ENCODE data around the gene OLFM2.

OLFM2 gene

GRCh38 chr19:9936326-9937000, at the start of gene OLFM2:
OLFM2 (minus strand) TSS chr19:9936515; CDS start chr19:9936366, 149 bp downstream.
- DNase-seq (ENCODE audit: low spot score), result peak; percentile 63
- in situ Hi-C loops (cut with MboI; ENCODE audit: low sequenced_read_pairs, unreplicated experiment), result loop anchor here (10.0 to 25.0 kb wide), 3 partner anchors 88 to 451 kb away; partner anchors contain the start of genes S1PR2 and TYK2
- no peak for TF ChIP-seq CTCF (IDR thresholded peaks at IDR 0.05; ENCODE audit: borderline replicate concordance, control extremely low read depth, extremely low read depth, insufficient read depth, missing control alignments)

- no peak for DNase-seq (ENCODE audit: low spot score)
- in situ Hi-C loops (cut with MboI; ENCODE audit: low sequenced_read_pairs, unreplicated experiment), result no loop called here
- no peak for TF ChIP-seq CTCF (IDR thresholded peaks at IDR 0.05; ENCODE audit: borderline replicate concordance, control extremely low read depth, extremely low read depth, insufficient read depth, missing control alignments)
Measured at GRCh38 chr19:9981406-9982260, 45.3 kb upstream of the OLFM2 start.

- no peak for TF ChIP-seq CTCF (IDR thresholded peaks at IDR 0.05; ENCODE audit: borderline replicate concordance, control extremely low read depth, extremely low read depth, insufficient read depth, missing control alignments)
- in situ Hi-C loops (cut with MboI; ENCODE audit: low sequenced_read_pairs, unreplicated experiment), result no loop called here
- no peak for DNase-seq (ENCODE audit: low spot score)
Measured at GRCh38 chr19:9972103-9972502, 35.8 kb upstream of the OLFM2 start.

GRCh38 chr19:9971166-9971897, 35.0 kb upstream of the OLFM2 start:
- no peak for TF ChIP-seq CTCF (IDR thresholded peaks at IDR 0.05; ENCODE audit: borderline replicate concordance, control extremely low read depth, extremely low read depth, insufficient read depth, missing control alignments)
- DNase-seq (ENCODE audit: low spot score), result no peak
- in situ Hi-C loops (cut with MboI; ENCODE audit: low sequenced_read_pairs, unreplicated experiment), result no loop called here

- in situ Hi-C loops (cut with MboI; ENCODE audit: low sequenced_read_pairs, unreplicated experiment), result no loop called here
- no peak for TF ChIP-seq CTCF (IDR thresholded peaks at IDR 0.05; ENCODE audit: borderline replicate concordance, control extremely low read depth, extremely low read depth, insufficient read depth, missing control alignments)
- DNase-seq (ENCODE audit: low spot score), result no peak
Measured at GRCh38 chr19:9970481-9970880, 34.2 kb upstream of the OLFM2 start.

- DNase-seq (ENCODE audit: low spot score), result no peak
- in situ Hi-C loops (cut with MboI; ENCODE audit: low sequenced_read_pairs, unreplicated experiment), result no loop called here
- no peak for TF ChIP-seq CTCF (IDR thresholded peaks at IDR 0.05; ENCODE audit: borderline replicate concordance, control extremely low read depth, extremely low read depth, insufficient read depth, missing control alignments)
Measured at GRCh38 chr19:9969688-9969975, 33.3 kb upstream of the OLFM2 start.
